ENCODE data around the gene LDB2.
A peak's percentile ranks its signal among the peaks of the same experiment; 100 is the strongest.
"Not testable (repeated sequence)": the region's sequence is repeated elsewhere in the genome, so short reads cannot be mapped to it uniquely, and the experiment has no call there.

Gene LDB2

DNA sequence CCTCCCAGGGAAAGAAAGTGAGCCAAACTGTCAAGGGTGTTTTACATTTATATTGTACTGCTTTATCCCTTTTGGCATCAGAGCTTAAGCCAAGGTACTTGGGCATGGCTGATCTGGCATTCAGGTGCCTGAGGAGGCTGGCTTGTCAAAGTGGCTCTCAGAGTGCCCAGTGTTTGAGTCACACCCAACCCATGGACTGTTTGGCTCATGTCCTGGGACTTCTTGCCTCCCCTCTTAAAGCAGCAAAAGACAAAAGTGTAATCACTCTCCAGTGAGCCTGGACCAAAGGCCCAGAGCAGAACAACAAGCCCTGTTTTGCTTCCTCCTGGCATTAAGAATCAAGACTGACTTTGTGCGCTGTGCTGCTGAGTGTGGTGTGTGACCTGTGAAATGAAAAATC is 360.5 kb downstream of the LDB2 start:
- no peak overlapping the region for H3K27ac ChIP-seq
- ChIA-PET POLR2A (ENCODE audit: low non-redundant PET) (no interaction called here), CTCF (interaction anchor here (0.6 kb wide), 1 partner anchor 89 kb away, joined by 3 read pairs; no protein-coding TSS in a partner anchor)
- TF ChIP-seq, protein P1, sequence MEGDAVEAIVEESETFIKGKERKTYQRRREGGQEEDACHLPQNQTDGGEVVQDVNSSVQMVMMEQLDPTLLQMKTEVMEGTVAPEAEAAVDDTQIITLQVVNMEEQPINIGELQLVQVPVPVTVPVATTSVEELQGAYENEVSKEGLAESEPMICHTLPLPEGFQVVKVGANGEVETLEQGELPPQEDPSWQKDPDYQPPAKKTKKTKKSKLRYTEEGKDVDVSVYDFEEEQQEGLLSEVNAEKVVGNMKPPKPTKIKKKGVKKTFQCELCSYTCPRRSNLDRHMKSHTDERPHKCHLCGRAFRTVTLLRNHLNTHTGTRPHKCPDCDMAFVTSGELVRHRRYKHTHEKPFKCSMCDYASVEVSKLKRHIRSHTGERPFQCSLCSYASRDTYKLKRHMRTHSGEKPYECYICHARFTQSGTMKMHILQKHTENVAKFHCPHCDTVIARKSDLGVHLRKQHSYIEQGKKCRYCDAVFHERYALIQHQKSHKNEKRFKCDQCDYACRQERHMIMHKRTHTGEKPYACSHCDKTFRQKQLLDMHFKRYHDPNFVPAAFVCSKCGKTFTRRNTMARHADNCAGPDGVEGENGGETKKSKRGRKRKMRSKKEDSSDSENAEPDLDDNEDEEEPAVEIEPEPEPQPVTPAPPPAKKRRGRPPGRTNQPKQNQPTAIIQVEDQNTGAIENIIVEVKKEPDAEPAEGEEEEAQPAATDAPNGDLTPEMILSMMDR (conservative IDR thresholded peaks at IDR 0.05; ENCODE audit: low read depth) = no peak
- DNase-seq (ENCODE audit: low spot score) = no peak

DNA sequence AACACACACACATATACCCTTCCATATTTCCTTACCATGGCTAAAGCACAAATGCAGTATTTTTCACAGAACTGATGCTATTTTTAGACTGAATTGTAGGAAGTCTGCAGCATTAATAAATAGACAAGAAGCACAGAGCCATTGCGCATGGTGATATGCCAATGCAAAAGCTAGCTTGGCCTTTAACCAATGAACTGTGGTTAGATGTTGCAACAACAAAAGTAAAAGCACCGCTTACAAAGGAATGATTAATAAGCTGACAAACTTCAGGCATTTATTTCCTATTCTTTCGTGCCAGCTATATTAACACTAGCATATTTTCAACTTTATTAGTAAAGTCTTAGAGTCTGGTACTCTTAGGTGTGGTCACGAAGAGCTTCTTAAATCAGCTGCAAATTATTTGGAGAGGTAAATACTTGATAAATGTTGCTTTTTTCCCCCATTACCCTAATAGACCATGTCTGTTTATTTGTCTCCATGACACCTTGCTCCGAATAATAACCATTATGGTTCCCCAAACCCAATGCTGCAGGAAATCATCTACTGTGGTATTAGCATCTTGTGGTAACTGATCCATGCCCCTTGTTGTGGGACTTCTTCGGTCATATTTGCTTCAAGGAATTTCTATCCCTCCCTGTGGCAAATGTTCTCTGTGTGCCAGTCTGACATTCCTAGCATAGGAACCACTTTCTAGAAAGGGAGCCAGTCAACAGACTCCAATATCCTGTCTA is 366.0 kb downstream of the LDB2 start:
- TF ChIP-seq, protein P1 (conservative IDR thresholded peaks at IDR 0.05; ENCODE audit: low read depth) = no peak
- CTCF ChIA-PET = no interaction called here
- DNase-seq (ENCODE audit: low spot score) = peak; percentile 2
- POLR2A ChIA-PET (ENCODE audit: low non-redundant PET) = no interaction called here
- no peak overlapping the region for H3K27ac ChIP-seq

DNA sequence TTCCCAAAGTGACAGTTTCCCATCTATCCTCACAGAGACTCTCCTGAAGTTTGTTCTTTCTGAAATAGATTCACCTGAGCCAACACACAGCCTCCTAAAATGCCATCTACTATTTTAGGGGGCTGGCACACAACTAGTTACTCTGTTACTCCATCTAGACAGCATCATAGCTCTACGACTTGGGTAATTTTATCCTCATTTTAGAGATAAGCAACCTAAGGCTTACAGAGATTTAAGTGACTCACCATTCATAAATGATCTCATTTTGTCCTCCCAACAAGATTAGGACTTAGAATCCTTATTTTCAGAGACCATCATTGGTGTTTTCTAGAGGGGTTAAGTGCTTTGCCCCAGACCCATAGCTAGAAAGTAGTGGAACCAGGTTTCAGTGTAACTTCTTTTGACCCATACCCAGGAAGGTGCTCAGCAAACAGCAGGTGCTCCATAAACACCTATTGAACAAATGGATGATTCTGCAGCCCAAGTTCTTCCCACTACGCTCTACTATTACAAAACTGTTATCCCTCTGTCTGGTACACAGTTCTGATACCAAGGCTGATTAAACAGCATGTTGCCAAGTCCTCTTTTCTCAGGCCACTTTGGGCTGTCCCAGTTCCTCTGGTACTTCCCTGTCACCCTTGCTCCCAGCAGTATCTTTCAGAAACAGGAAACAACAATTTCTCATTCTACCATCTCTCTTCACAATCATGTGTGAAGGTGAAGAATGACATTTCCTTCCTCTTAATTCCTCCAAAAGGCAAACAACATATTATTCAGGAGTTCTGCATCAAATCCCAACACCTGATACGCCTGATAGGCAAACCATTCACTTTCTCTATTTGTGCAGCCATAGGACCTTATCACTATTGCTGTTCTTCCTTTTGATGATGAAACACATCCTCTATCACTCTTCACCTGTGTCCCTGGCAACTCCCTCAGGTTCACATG is 367.5 kb downstream of the LDB2 start:
- ChIA-PET CTCF (no interaction called here), POLR2A (ENCODE audit: low non-redundant PET) (no interaction called here)
- TF ChIP-seq, protein P1 (conservative IDR thresholded peaks at IDR 0.05; ENCODE audit: low read depth) = no peak
- no peak for DNase-seq (ENCODE audit: low spot score)
- H3K27ac ChIP-seq = no peak overlapping the region

DNA sequence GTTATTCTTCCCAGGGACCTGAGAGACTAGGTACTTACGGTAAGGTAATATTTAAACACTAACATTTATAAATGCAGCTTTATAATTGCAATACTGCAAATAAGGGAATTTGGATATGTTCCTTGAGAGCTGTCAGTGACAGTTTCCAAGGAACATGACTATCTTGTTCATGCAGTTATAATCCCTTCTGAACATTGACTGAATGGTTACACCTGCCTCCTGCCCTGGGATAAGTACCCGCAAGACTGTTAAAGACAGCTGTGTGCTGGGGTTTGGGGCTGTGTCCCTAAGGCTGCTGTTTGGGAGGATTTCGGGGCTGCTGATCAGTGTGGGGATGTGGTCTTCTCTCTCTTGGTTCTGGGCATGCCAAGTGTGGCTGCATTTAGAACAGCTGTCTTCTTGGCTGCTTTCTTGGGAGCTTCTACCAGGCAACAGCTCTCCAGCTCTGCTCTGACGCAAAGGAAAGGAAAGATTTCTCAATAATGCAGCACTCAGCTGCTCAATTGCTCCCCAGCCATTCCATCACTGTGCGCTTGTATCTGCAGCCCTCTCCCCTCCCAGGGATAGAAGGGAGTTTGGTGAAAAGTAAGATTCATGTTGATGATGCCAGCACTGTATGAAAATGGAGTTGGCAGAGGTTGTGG is 373.4 kb downstream of the LDB2 start:
- ChIA-PET POLR2A (ENCODE audit: low non-redundant PET) (no interaction called here), CTCF (no interaction called here)
- no peak overlapping the region for H3K27ac ChIP-seq
- DNase-seq (ENCODE audit: low spot score) = no peak
- TF ChIP-seq, protein P1 (conservative IDR thresholded peaks at IDR 0.05; ENCODE audit: low read depth) = no peak

DNA sequence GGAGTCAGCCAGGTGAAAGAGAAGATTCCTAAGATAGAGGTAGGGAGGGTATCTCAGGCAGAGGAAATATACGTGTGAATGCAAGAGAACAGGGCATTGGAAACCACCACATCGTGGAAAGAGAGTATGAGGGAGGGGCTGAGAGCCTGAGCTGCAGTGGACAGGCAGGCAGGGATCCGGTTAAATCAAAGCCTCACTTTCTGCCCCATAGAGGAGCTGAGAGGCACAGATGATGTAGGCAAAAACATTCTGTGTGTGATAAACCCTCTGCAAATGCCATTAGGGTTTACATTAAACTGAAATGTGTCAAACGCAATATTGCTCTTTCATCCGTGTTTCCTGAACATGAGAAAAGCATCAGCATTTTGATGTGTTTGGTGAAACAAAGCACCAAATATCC is 374.0 kb downstream of the LDB2 start:
- TF ChIP-seq, protein P1 (conservative IDR thresholded peaks at IDR 0.05; ENCODE audit: low read depth) = no peak
- POLR2A ChIA-PET (ENCODE audit: low non-redundant PET) = no interaction called here
- CTCF ChIA-PET = no interaction called here
- no peak overlapping the region for H3K27ac ChIP-seq
- DNase-seq (ENCODE audit: low spot score) = no peak

DNA sequence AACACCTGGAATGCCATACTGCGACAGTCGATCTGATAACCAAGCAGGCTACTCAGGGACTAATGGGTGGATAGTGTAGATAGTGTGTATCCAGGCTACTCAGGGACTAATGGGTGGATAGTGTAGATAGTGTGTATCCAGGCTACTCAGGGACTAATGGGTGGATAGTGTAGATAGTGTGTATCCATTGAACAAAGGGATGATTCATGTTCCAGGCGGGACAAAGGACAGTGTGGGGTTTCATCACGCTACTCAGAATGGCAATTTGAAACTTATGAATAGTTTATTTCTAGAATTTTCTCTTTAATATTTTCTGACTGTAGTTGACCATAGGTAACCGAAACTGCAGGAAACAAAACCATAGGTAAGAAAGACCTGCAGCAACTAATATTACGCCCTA is 374.9 kb downstream of the LDB2 start:
- DNase-seq (ENCODE audit: low spot score); POLR2A ChIA-PET (ENCODE audit: low non-redundant PET); H3K27ac ChIP-seq; CTCF ChIA-PET: not testable (repeated sequence)
